Activated T-cell treated with anti-CD3 and anti-CD28 coated beads, Interleukin-2, amount 50 U/mL, for 4 hours (primary cell): ENCODE measurements around the gene CCDC150. TPM values are rescaled to one million over a fixed set of nuclear protein-coding genes. Genes with fewer than 3 reads are reported as not detected.
A peak's percentile ranks its signal among the peaks of the same experiment; 100 is the strongest.

Source experiments
- ATAC-seq, 2 donors: fragments of 200-7000 bp; cut with Tn5 transposase; one replicate each; pipeline ENCODE4 v1.10.0; 2021
- DNase-seq: peaks from one replicate; pipeline ENCODE4 v3.0.0-alpha.2; 2020
- H3K27me3 Mint-ChIP-seq: one replicate; pipeline ENCODE4 v1.8.0; 2021; ENCODE audit warnings: low read depth, mixed read lengths
- H3K36me3 Mint-ChIP-seq: one replicate; pipeline ENCODE4 v1.8.0; 2022; ENCODE audit warnings: mixed read lengths; ENCODE audit not compliant: insufficient read depth
- H3K4me1 Mint-ChIP-seq: one replicate; pipeline ENCODE4 v1.8.0; 2021; ENCODE audit warnings: low read depth, mixed read lengths
- H3K4me3 Mint-ChIP-seq: one replicate; pipeline ENCODE4 v1.8.0; 2021; ENCODE audit warnings: mild to moderate bottlenecking, moderate library complexity, mixed read lengths
- H3K9me3 Mint-ChIP-seq: one replicate; pipeline ENCODE4 v1.8.0; 2021; ENCODE audit warnings: mixed read lengths
- total RNA-seq, 3 donors: library from RNA; stranded (reverse); gene quantifications; one replicate each; pipeline ENCODE4 v1.2.1, GENCODE V29; 2021

The CCDC150 gene
- total RNA-seq, 3 donors from 2014 or later = 4.2 to 4.8 (median 4.5) TPM

DNA sequence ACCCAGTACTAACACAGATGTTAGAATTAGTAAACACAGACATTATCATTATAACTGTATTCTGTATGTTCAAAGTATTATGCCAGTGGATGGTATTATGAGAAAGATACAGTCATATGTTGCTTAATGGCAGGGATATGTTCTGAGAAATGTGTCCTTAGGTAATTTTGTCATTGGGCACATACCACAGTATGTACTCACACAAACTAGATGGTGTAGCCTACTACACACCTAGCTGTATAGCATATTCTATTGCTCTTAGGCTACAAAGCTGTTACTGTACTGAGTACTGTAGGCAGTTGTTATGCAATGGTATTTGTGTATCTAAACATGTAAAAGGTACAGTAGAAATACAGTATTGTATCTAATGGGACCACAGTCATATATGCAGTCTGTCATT lies 106.2 kb downstream of the CCDC150 start:
- ATAC-seq = no peak
- peaks cover under 1% of the 10 kb centered on the region for H3K9me3 Mint-ChIP-seq
- no peaks in the 10 kb centered on the region for H3K36me3 Mint-ChIP-seq
- H3K4me3 Mint-ChIP-seq = no peak overlapping the region
- no peak for DNase-seq
- peaks cover 5% of the 10 kb centered on the region for H3K4me1 Mint-ChIP-seq
- no peaks in the 10 kb centered on the region for H3K27me3 Mint-ChIP-seq

DNA sequence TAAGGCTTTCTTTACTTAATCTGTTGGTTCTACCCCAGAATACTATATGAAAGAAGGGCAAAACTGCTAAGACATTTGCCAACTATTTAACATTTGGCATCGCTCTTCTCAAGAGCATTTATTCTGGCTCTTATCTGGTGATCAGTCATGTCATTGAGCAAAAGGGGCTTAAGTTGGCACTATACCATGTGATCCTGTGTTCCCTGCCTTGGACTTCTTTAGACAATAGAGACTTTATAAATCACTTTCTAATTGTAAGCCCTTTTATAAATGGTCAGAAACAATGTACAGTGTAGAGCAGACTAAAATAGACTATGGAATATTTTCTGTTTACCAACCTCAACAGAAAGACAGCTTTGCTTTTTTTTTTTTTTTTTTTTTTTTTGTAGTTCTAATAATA lies 107.9 kb downstream of the CCDC150 start:
- H3K4me3 Mint-ChIP-seq = no peak overlapping the region
- H3K36me3 Mint-ChIP-seq = no peaks in the 10 kb centered on the region
- no peak for ATAC-seq
- no peaks in the 10 kb centered on the region for H3K27me3 Mint-ChIP-seq
- no peaks in the 10 kb centered on the region for H3K9me3 Mint-ChIP-seq
- peaks cover 12% of the 10 kb centered on the region for H3K4me1 Mint-ChIP-seq
- DNase-seq = no peak

DNA sequence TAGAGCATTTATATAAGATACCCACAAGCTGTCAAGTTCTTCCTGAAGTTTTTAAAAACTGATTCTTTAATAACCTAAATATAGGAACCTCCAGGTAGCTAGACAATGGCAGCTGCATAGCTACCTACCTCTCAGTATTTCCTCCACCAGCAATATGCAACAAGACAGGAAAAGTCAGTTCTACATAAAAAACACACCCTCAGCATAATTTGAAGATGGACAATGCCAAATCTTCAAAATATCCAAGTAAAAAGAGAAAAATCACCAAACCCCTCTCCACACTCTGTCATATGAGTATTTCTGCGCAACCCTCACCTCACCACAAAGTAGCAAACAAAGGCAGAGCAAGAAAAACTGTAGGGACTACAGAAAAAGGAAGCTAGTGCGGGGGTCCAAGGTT lies 108.6 kb downstream of the CCDC150 start:
- no peaks in the 10 kb centered on the region for H3K36me3 Mint-ChIP-seq
- ATAC-seq (no peak), DNase-seq (no peak)
- peaks cover 12% of the 10 kb centered on the region for H3K4me1 Mint-ChIP-seq
- H3K4me3 Mint-ChIP-seq = no peak overlapping the region
- no peaks in the 10 kb centered on the region for H3K27me3 Mint-ChIP-seq
- no peaks in the 10 kb centered on the region for H3K9me3 Mint-ChIP-seq

DNA sequence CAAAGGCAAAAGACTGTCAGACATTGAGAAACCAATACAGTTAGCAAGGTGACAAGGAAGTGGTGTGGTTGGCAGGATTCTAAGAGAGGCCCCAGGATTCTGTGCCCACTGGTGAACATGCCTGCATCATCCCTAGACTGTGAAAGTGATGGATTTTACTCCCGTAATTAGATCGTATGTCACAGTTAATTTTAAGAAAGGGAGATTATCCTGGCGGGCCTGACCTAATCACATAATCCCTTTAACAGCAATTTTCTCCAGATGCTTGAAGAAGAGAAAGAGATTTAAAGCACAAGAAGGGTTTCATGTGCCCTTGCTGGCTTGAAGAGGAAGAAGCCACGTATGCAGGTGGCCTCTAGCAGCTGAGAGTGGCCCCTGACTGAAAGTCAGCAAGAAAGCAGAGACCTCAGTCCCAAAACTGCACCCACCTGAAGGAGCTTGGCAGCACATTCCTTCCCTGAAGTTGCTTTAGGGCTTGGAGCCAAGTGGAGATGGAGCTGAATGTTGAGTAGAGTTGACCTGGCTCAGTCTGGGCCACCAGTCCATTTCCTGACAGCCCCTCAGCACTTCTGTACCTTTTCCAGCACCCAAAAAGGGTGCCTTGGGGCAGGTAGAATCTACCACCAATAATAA lies 110.9 kb downstream of the CCDC150 start:
- peaks cover 14% of the 10 kb centered on the region for H3K9me3 Mint-ChIP-seq
- peaks cover 12% of the 10 kb centered on the region for H3K4me1 Mint-ChIP-seq
- no peaks in the 10 kb centered on the region for H3K27me3 Mint-ChIP-seq
- no peaks in the 10 kb centered on the region for H3K36me3 Mint-ChIP-seq
- no peak overlapping the region for H3K4me3 Mint-ChIP-seq
- no peak for ATAC-seq
- DNase-seq = no peak

DNA sequence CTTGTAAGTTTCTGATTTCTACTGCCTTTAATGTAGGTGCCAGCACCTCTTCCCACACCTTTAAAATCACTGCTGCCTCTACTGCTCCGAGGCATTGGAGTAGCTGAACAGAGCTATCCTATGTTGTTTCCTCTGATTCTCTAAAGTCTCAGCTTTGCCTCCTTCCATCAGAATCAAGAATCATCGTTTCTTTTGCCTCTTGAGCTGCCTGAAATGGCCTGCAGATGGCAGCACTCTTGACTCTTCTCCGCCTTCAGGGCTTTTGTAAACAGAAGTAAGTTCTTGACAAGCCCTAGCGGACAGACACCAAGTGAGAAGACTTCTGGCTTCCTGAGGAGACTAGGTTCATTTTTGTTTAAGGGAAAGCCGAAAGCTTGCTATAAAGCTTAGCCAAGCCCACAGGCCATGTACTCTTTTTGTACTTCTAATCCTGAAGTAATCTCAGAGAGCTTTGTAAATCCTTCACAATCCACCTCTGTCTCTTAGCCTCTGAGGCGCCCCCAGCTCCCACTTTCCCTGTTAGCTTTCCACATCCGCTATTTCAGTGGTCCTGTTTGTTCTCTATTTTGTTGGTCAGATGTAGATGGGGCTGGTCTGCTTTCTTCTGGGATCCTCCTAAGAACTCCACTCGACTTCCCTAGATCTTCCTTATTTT lies 111.6 kb downstream of the CCDC150 start:
- Mint-ChIP-seq H3K4me3 (no peak overlapping the region), H3K9me3 (peaks cover 21% of the 10 kb centered on the region), H3K36me3 (no peaks in the 10 kb centered on the region), H3K27me3 (no peaks in the 10 kb centered on the region), H3K4me1 (peaks cover 12% of the 10 kb centered on the region)
- DNase-seq (peak; percentile 52), ATAC-seq (peak; percentile 71 to 73)

DNA sequence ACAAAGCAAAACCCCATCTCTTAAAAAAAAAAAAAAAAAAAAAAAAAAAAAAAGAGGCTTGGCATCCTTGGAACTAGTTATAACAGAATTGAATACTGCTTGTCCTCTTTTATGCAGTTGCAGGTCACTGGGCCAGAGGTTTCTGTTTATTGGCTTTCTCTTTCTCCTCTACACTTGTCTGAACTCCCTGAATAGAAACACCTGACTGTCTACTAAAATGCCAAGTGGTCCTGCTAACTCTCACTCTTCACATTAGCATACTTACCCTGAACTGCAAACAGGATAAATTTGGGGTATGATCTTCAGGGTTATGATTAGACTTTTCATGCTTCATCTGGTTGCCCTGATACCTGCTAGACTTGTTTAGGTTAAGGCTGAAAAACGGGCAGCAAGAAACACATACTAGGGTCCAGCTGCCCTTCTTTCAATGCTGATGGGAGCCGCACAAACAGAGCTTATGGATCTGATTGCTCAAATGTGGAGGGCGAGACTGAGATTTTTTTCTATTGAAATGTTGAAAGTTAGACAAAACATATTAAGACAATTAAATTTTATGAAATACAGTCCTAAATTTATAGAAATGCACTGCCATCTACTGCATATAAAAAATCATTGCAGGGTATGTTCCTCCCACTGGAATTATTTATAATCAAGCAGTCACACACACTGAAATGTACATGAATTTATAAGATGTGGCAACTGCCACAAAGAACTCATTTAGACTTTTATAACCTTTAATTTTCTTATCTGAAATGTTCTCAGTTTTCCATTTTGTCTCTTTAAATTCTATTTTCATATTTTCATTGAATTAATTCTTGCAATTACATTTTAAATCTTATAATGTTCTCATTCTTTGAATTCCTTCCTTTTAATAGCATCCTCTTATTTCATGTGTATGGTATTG lies 119.2 kb downstream of the CCDC150 start:
- Mint-ChIP-seq H3K4me3 (no peak overlapping the region), H3K4me1 (no peaks in the 10 kb centered on the region), H3K36me3 (peaks cover 21% of the 10 kb centered on the region), H3K27me3 (no peaks in the 10 kb centered on the region), H3K9me3 (peaks cover 32% of the 10 kb centered on the region)
- DNase-seq (no peak), ATAC-seq (no peak)

DNA sequence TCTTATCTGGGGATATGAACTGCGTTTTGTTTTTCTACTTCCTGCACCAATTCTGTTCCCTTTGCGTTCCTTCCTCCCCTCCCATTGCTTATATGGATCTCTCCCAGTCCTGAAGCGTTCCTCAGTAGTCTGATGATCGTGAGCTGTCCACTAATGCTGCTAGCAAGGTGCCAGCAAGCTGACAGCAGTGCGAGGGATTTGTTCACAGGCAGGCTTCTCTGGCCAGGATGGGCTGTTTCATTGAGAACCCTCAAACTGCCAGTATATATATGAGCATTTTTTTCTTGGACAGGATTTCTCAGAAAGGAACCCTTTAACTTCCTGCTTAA lies 119.8 kb downstream of the CCDC150 start:
- Mint-ChIP-seq H3K27me3 (no peaks in the 10 kb centered on the region), H3K9me3 (peaks cover 26% of the 10 kb centered on the region), H3K36me3 (peaks cover 25% of the 10 kb centered on the region), H3K4me1 (no peaks in the 10 kb centered on the region), H3K4me3 (no peak overlapping the region)
- ATAC-seq (no peak), DNase-seq (no peak)

DNA sequence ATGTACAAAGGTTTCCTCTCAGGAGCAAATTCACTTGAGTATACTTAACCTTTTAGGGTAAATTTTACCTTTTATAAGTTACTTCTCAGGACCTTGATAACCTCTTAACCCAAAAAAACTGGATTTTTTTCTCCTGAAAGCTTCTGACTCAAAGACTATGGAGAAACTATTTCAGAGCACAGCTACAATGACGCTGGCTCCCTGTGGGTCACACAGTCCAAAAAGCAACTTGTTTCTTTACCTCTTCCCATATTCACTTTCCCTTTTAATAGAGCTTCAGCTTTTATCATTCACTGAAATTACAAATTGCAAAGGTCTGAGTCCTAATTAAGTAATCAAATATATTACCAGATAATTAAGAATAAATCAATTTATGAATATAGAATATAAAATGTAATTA lies 127.6 kb downstream of the CCDC150 start:
- H3K4me3 Mint-ChIP-seq = no peak overlapping the region
- no peaks in the 10 kb centered on the region for H3K27me3 Mint-ChIP-seq
- no peaks in the 10 kb centered on the region for H3K9me3 Mint-ChIP-seq
- peaks cover 37% of the 10 kb centered on the region for H3K36me3 Mint-ChIP-seq
- H3K4me1 Mint-ChIP-seq = no peaks in the 10 kb centered on the region
- ATAC-seq = no peak
- no peak for DNase-seq

Other genes with a start within 250 kb of the CCDC150 start
- 1 to 10 TPM; 1.0 to 2.2 (median 2.0) TPM for gene HECW2, start 46.2 kb upstream of the CCDC150 start, total RNA-seq
- gene GTF3C3, start 160.0 kb downstream of the CCDC150 start, total RNA-seq = 10 to 100 TPM; 47.7 to 62.0 (median 54.7) TPM
- not detected for gene C2orf66, start 169.6 kb downstream of the CCDC150 start, total RNA-seq